NCI-H69 (cell line): ENCODE results near the gene SERPINA5.

Experiments
- DNase-seq: peaks from one replicate; lab custom pipeline; 2025; lab: John Stamatoyannopoulos, UW

The SERPINA5 gene

GRCh38 chr14:94581127-94581999 is at the start of gene SERPINA5:
Gene SERPINA5 (plus strand): TSS chr14:94581426. CDS start chr14:94587363, 5,937 bp downstream.
- no peak for DNase-seq

- DNase-seq, result no peak
Measured at GRCh38 chr14:94532447-94532846, 48.8 kb upstream of the SERPINA5 start.

- no peak for DNase-seq
Measured at GRCh38 chr14:94535506-94535905, 45.7 kb upstream of the SERPINA5 start.

GRCh38 chr14:94536836-94537235 is 44.4 kb upstream of the SERPINA5 start:
- DNase-seq, result peak; percentile 7

GRCh38 chr14:94538070-94538740 is 43.0 kb upstream of the SERPINA5 start:
- DNase-seq, result no peak

GRCh38 chr14:94539181-94539580 is 42.0 kb upstream of the SERPINA5 start:
- no peak for DNase-seq

- DNase-seq, result no peak
Measured at GRCh38 chr14:94540031-94540794, 41.0 kb upstream of the SERPINA5 start.

- no peak for DNase-seq
Measured at GRCh38 chr14:94541234-94541975, 39.8 kb upstream of the SERPINA5 start.

- DNase-seq, result no peak
Measured at GRCh38 chr14:94542111-94542810, 39.0 kb upstream of the SERPINA5 start.

GRCh38 chr14:94542811-94543440 is 38.3 kb upstream of the SERPINA5 start:
- no peak for DNase-seq

- no peak for DNase-seq
Measured at GRCh38 chr14:94543449-94544124, 37.6 kb upstream of the SERPINA5 start.

GRCh38 chr14:94544726-94545125 is 36.5 kb upstream of the SERPINA5 start:
- DNase-seq, result no peak

- peak; percentile 15 for DNase-seq
Measured at GRCh38 chr14:94545131-94545841, 35.9 kb upstream of the SERPINA5 start.

GRCh38 chr14:94547151-94547680 is 34.0 kb upstream of the SERPINA5 start:
- DNase-seq, result no peak

- DNase-seq, result no peak
Measured at GRCh38 chr14:94547726-94548125, 33.5 kb upstream of the SERPINA5 start.

GRCh38 chr14:94548131-94548998 is 32.9 kb upstream of the SERPINA5 start:
- DNase-seq, result no peak

- peak; percentile 51 for DNase-seq
Measured at GRCh38 chr14:94548999-94549985, 31.9 kb upstream of the SERPINA5 start.
